ENCODE data around the gene CEP131.

CEP131 gene

DNA sequence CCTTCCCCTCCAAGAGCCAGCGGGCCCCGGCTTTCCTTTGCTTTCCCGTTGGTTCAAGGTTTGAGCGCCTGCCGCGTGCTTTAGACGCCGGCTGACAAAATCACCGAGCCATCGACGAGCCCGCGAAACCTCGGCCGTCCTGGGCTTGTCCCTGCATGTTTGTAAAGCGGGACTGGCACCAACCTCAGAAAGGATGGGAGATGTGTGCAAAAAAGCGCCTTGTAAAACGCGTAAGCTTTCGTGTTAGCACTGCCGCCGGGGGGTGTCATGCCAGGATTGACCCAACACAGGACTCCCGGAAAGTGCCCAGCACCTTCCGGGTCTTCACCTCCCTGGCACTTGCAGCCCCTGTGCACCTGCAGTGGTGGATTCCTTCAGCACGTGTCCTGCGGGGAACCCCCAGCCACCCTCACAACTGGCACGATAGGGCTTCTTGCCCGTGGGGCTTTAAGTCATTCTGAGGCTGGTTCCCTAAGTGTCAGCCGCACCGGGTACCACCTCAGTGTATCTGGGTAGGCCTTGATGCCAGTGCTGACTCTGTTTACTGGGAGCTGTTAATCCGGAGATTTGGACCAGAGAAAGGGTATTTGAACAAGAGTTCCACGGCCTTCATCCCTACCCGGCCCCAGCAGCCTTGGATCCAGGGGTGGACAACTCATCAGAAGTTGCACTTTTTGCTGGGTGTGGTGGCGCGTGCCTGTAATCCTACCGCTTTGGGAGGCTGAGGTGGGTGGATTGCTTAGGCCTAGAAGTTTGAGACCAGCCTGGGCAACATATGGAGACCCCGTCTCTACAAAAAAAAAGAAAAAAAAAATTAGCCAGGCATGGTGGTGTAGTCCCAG is 17.2 kb upstream of the CEP131 start:
- FAIRE-seq (no peak), DNase-seq (ENCODE audit: insufficient read length, low spot score) (no peak)
- 0 out of 2 replicates have a peak, but pooled peaks have one; percentile 24 for TF ChIP-seq POLR2AphosphoS5 (IDR thresholded peaks at IDR 0.05; ENCODE audit: low read depth, low read length)
- no peak for TF ChIP-seq PAX5 (IDR thresholded peaks at IDR 0.05; ENCODE audit: insufficient read depth, low read length, severe bottlenecking)
- no peak for TF ChIP-seq POU2F2 (IDR thresholded peaks at IDR 0.05; ENCODE audit: low read depth, low read length)
- TF ChIP-seq SPI1 (IDR thresholded peaks at IDR 0.05; ENCODE audit: low read depth, low read length), result no peak
- no peak for TF ChIP-seq TAF1 (IDR thresholded peaks at IDR 0.05; ENCODE audit: low read depth, low read length)
- TF ChIP-seq POLR2A (IDR thresholded peaks at IDR 0.05; ENCODE audit: low read depth, low read length), result peak; percentile 36; the same call in 1 of the 2 replicates

DNA sequence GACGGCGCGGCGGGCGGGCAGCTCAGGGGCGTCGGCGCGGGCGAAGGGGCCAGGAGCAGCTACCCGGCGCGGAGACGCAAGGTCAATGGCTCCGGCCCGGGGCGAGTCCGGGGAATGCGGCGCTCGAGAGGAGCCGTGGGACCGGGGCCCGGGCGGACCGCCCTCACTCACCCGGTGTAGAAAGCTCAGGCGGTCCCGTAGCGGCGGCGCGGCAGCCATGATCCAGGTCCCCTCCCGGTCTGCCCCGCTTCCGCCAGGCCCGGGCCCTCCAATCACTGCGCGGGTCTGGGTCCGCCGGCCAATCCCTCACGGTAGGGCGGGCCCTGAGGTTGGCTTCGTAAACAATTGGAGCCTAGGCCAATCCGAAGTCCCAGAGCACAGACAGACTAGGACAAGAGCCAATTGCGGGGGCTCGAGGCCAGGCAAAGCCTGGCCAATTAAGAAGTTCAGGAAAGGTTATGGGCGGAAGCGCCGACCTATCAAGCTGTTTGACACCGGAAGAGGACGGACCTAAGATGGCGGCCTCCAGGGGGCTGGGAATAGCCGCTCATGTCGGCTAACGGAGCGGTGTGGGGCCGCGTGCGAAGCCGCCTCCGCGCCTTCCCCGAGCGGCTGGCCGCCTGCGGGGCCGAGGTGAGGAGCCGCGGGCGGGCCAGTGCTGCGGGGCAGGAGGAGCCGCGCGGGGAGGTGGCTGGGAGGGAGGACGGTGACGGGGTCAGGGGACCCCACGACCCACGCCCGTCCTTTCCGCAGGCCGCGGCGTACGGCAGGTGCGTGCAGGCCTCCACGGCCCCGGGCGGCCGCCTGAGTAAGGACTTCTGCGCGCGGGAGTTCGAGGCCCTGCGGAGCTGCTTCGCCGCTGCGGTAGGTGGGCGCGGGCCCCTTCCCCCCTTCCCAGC is 16.3 kb upstream of the CEP131 start, which contains the start of the genes NDUFAF8 and TEPSIN:
TSS of gene NDUFAF8 (plus strand) at position 504 of the 899 bp plus-strand sequence. CDS start at position 550, 46 bp downstream.
TSS of gene TEPSIN (minus strand) at position 241 of the 899 bp plus-strand sequence. CDS start at position 219, 22 bp downstream.
- TF ChIP-seq POLR2A (IDR thresholded peaks at IDR 0.05; ENCODE audit: low read depth, low read length), result peak; percentile 79; the same call in 1 of the 2 replicates
- TF ChIP-seq TAF1 (IDR thresholded peaks at IDR 0.05; ENCODE audit: low read depth, low read length), result peak; percentile 33; the same call in 1 of the 2 replicates
- TF ChIP-seq SPI1 (IDR thresholded peaks at IDR 0.05; ENCODE audit: low read depth, low read length), result no peak
- TF ChIP-seq POLR2AphosphoS5 (IDR thresholded peaks at IDR 0.05; ENCODE audit: low read depth, low read length), result peak; percentile 67
- no peak for TF ChIP-seq PAX5 (IDR thresholded peaks at IDR 0.05; ENCODE audit: insufficient read depth, low read length, severe bottlenecking)
- TF ChIP-seq POU2F2 (IDR thresholded peaks at IDR 0.05; ENCODE audit: low read depth, low read length), result no peak; the same call in 1 of the 2 replicates
- FAIRE-seq, result peak; percentile 96
- DNase-seq (ENCODE audit: insufficient read length, low spot score), result peak; percentile 100

DNA sequence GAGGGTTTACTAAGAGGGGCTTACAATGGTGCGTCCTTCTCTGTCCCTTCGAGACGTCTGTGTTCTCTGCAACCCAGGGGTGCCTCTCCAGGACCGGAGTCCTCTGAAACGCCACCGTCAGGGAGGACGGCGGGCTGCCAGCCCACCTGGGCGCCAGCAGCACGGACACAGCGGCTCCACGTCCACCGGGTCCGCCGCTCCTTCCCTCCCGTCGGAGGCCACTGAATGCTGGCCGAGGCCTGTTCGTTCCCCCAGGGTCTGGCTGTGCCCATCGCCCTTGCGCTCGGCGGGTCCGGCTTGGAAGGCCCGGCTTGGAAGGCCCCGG is 15.7 kb upstream of the CEP131 start:
- FAIRE-seq, result no peak
- TF ChIP-seq PAX5 (IDR thresholded peaks at IDR 0.05; ENCODE audit: insufficient read depth, low read length, severe bottlenecking) (no peak), POLR2AphosphoS5 (IDR thresholded peaks at IDR 0.05; ENCODE audit: low read depth, low read length) (no peak), TAF1 (IDR thresholded peaks at IDR 0.05; ENCODE audit: low read depth, low read length) (no peak), POU2F2 (IDR thresholded peaks at IDR 0.05; ENCODE audit: low read depth, low read length) (no peak), POLR2A (IDR thresholded peaks at IDR 0.05; ENCODE audit: low read depth, low read length) (no peak), SPI1 (IDR thresholded peaks at IDR 0.05; ENCODE audit: low read depth, low read length) (no peak)
- no peak for DNase-seq (ENCODE audit: insufficient read length, low spot score)

DNA sequence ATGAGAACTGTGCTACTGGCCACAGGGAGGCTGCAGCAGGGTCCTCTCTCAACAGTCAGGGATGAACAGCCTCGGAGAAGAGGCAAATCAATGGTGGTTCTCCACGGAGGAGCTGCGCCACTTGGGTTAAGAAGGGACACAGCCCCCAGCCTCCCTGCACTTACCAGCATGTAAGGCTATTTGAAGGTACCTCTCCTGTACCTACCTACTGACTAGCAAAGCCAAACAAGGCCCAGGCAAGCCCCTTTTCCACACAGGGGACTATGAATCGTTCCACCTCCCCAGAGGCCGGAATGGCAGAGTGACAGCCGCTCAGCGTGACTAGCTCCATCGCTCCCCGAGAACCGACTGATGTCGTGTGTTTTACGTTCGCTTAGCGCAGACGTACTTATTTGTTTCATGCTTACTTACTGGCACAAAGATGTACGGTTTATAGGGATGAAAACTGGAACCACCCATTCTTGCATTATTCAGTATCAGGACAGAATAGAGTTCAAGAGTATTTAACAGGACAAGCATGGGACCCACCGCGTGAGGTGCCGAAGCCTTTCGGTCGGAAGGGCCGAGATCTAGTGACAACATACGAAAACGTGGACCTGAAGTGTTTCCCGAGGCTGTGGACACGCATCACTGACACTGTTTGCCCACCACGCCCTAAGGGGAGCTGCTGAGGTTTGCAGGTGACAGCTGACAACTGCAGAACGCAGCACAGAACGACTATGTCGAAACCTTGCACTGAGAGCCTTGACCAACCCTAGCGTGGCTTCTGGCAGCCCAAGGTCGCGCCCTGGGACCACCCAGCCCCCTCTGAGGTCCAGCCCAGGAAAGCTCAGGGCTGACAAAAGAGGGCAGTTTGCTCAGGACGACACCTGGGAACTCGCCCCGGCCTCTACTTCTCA is 15.1 kb upstream of the CEP131 start:
- DNase-seq (ENCODE audit: insufficient read length, low spot score), result no peak
- TF ChIP-seq TAF1 (IDR thresholded peaks at IDR 0.05; ENCODE audit: low read depth, low read length), result no peak
- peak; percentile 22; the same call in 1 of the 2 replicates for TF ChIP-seq POU2F2 (IDR thresholded peaks at IDR 0.05; ENCODE audit: low read depth, low read length)
- peak; percentile 81 for FAIRE-seq

DNA sequence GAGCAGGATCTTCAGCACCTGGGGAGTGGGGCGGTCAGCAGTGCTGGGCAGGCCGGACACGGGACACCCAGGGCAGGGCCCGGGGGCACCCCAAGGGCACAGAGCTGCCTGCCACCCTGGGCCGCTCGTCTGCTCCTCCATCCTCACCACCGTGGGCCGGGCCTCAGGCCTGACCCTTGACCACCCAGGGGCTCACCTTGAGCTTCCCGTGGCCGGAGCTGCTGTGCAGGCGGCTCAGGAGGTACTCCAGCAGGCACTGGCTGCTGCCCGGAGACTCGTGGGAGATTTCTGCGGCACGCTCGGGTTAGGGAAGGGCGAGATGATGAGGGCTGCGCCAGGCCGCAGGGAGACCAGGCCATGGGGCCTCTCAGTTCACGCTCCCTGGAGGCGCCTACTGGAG is 14.0 kb upstream of the CEP131 start:
- FAIRE-seq, result no peak
- TF ChIP-seq TAF1 (IDR thresholded peaks at IDR 0.05; ENCODE audit: low read depth, low read length), result no peak
- TF ChIP-seq POLR2AphosphoS5 (IDR thresholded peaks at IDR 0.05; ENCODE audit: low read depth, low read length), result no peak
- no peak for TF ChIP-seq PAX5 (IDR thresholded peaks at IDR 0.05; ENCODE audit: insufficient read depth, low read length, severe bottlenecking)
- TF ChIP-seq POU2F2 (IDR thresholded peaks at IDR 0.05; ENCODE audit: low read depth, low read length), result no peak
- DNase-seq (ENCODE audit: insufficient read length, low spot score), result no peak

DNA sequence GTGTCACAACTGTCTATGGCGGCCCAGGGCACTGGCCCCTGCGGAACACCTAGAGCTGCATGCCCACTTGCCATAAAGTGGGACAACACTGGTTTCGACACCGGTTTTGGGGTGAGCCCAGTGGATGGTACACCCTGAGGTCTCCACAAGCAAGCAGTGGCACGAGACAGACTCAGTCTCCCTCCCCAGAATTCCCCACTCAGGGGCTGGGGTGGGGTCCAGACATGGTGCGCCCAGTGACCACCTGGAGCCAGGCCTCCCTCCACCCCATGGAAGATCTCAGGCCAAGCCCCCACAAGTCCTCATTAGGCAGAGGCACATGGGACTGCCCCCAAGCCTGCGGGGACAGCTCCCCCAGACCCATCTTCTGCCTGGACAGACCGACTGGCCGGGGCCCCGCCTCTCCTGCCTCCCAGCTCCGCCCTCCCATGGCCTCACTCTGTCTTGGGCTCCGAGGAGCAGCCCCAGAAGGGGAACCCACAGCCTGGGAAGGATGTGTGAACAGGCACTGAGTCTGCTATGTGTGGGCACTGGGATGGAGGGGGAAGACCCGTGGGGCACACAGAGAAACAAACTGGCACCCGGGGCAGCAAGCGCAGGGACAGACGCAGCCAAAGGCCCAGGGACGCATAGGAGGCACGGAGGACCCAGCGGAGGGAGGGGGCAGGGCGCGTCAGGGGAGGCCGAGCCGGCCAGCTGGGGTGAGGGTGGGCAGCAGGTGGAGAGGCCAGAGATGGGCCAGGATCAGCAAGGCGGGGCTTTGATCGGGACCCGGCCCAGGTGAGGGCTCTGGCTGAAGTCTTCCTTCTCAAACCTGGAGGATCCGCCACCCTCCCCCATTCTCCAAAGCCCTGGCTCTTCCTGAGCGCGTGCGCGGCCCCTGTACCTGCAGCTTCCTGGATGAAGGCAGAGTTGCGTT is 13.3 kb upstream of the CEP131 start:
- no peak for TF ChIP-seq POLR2A (IDR thresholded peaks at IDR 0.05; ENCODE audit: low read depth, low read length)
- TF ChIP-seq POU2F2 (IDR thresholded peaks at IDR 0.05; ENCODE audit: low read depth, low read length), result no peak
- TF ChIP-seq POLR2AphosphoS5 (IDR thresholded peaks at IDR 0.05; ENCODE audit: low read depth, low read length), result no peak
- TF ChIP-seq TAF1 (IDR thresholded peaks at IDR 0.05; ENCODE audit: low read depth, low read length), result no peak
- TF ChIP-seq PAX5 (IDR thresholded peaks at IDR 0.05; ENCODE audit: insufficient read depth, low read length, severe bottlenecking), result no peak
- TF ChIP-seq SPI1 (IDR thresholded peaks at IDR 0.05; ENCODE audit: low read depth, low read length), result no peak
- FAIRE-seq (no peak), DNase-seq (ENCODE audit: insufficient read length, low spot score) (no peak)

DNA sequence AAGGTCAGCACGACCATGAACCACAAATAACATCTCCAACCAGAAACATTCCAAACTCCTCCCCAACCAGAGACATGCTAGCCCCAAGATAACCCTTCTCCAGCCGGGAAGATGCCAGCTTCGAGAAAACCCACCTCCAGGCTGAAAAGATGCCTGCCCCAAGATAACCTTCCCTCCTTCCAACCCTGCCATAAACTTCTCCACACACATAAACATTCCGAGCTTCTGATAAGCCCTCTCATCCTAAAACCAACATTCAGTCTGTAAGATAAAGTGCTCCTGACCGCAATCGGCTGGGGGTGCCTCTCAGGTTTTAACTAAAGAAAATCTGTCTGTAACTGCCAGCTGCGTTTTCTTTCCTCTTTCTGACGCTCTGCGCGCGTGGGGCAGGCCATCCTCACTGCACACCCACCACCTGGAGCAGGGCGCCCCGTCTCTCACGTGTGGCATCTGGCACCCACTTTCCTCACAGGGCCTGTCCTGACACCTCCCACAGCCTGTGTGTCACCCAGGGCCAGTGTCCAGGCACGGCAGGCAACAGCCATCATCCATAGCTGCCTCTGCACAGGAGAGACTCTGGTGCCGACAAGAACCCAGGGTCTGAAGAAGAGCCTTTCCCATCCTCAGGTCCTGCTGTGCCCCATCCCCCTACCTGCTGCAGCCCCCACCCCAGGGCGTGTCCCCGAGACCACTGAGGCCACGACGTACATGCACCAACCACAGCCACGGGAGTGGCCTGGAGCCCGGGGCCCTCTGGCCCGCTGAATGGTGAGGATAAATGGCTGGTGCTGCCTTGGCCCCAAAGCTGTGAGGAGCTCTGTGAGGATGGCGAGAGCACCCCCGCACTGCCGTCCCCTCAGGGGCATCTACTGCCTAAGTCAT is 12.4 kb upstream of the CEP131 start:
- FAIRE-seq (no peak), DNase-seq (ENCODE audit: insufficient read length, low spot score) (no peak)

More for the DNA sequence above, 12.4 kb upstream of the CEP131 start:
- TF ChIP-seq PAX5 (IDR thresholded peaks at IDR 0.05; ENCODE audit: insufficient read depth, low read length, severe bottlenecking) (no peak), TAF1 (IDR thresholded peaks at IDR 0.05; ENCODE audit: low read depth, low read length) (no peak), SPI1 (IDR thresholded peaks at IDR 0.05; ENCODE audit: low read depth, low read length) (no peak), POLR2A (IDR thresholded peaks at IDR 0.05; ENCODE audit: low read depth, low read length) (no peak), POU2F2 (IDR thresholded peaks at IDR 0.05; ENCODE audit: low read depth, low read length) (no peak), POLR2AphosphoS5 (IDR thresholded peaks at IDR 0.05; ENCODE audit: low read depth, low read length) (no peak)

Data from GM12891 (cell line).